Head of caudate nucleus (tissue), 42 donors: Measurements from ENCODE around the gene RAPGEF6.
"Not testable (repeated sequence)": the region's sequence is repeated elsewhere in the genome, so short reads cannot be mapped to it uniquely, and the experiment has no call there.

Experiments
- DNase-seq, 42 donors: peaks; one replicate each; pipeline versions ENCODE4 v3.0.0 to v3.0.0-alpha.2; 2020 to 2021; ENCODE audit warnings: mixed read lengths in 7 of 42
- intact Hi-C: fragments of 100-400 bp; cut with DNase I; formaldehyde crosslinking; loops from one replicate; pipeline ENCODE4 v1.15.0; 2022

The RAPGEF6 gene

GRCh38 chr5:131647048-131647769 lies 12.2 kb upstream of the RAPGEF6 start:
- DNase-seq: peak in 2 of 42 donors; percentile 13 to 49
- intact Hi-C loops: no loop called here

GRCh38 chr5:131644822-131645221 lies 9.8 kb upstream of the RAPGEF6 start:
- no peak for DNase-seq
- intact Hi-C loops: no loop called here

- intact Hi-C loops: no loop called here
- no peak for DNase-seq
Measured at GRCh38 chr5:131644370-131644769, 9.3 kb upstream of the RAPGEF6 start.

GRCh38 chr5:131641494-131641893 lies 6.5 kb upstream of the RAPGEF6 start:
- DNase-seq: no peak
- intact Hi-C loops: no loop called here

- peak in 2 of 42 donors; percentile 39 to 48 for DNase-seq
- intact Hi-C loops: no loop called here
Measured at GRCh38 chr5:131640043-131640856, 5.2 kb upstream of the RAPGEF6 start.

- DNase-seq: no peak
- intact Hi-C loops: loop anchor here (10.0 kb wide), 1 partner anchor 366 kb away; no protein-coding TSS in a partner anchor
Measured at GRCh38 chr5:131639148-131639547, 4.1 kb upstream of the RAPGEF6 start.

- intact Hi-C loops: loop anchor here (10.0 kb wide), 1 partner anchor 367 kb away; no protein-coding TSS in a partner anchor
- no peak for DNase-seq
Measured at GRCh38 chr5:131637694-131638093, 2.7 kb upstream of the RAPGEF6 start.

GRCh38 chr5:131635684-131636572 lies 899 bp upstream of the RAPGEF6 start:
- DNase-seq: peak in 7 of 42 donors; percentile 13 to 54 (median 44)
- intact Hi-C loops: loop anchor here (2.0 to 10.0 kb wide), 2 partner anchors 161 to 369 kb away; partner anchors contain the start of gene FNIP1

- peak in 27 of 42 donors; percentile 23 to 76 (median 47) for DNase-seq
- intact Hi-C loops: loop anchor here (2.0 to 10.0 kb wide), 2 partner anchors 162 to 370 kb away; partner anchors contain the start of gene FNIP1
Measured at GRCh38 chr5:131634666-131634995, 398 bp downstream of the RAPGEF6 start.

- intact Hi-C loops: loop anchor here (2.0 to 10.0 kb wide), 2 partner anchors 163 to 371 kb away; partner anchors contain the start of gene FNIP1
- no peak for DNase-seq
Measured at GRCh38 chr5:131634238-131634637, 791 bp downstream of the RAPGEF6 start.

- no peak for DNase-seq
- intact Hi-C loops: loop anchor here (2.0 to 10.0 kb wide), 2 partner anchors 163 to 371 kb away; partner anchors contain the start of gene FNIP1
Measured at GRCh38 chr5:131633830-131634229, 1.2 kb downstream of the RAPGEF6 start.

- DNase-seq: no peak
- intact Hi-C loops: loop anchor here (10.0 kb wide), 1 partner anchor 374 kb away; no protein-coding TSS in a partner anchor
Measured at GRCh38 chr5:131630963-131631350, 4.1 kb downstream of the RAPGEF6 start.

- no peak for DNase-seq
- intact Hi-C loops: loop anchor here (10.0 kb wide), 1 partner anchor 374 kb away; no protein-coding TSS in a partner anchor
Measured at GRCh38 chr5:131630208-131630962, 4.6 kb downstream of the RAPGEF6 start.

- intact Hi-C loops: no loop called here
Measured at GRCh38 chr5:131628990-131629389, 6.0 kb downstream of the RAPGEF6 start.

GRCh38 chr5:131627207-131627865 lies 7.7 kb downstream of the RAPGEF6 start:
- intact Hi-C loops: no loop called here
- no peak for DNase-seq

More at GRCh38 chr5:131628990-131629389, 6.0 kb downstream of the RAPGEF6 start:
- DNase-seq: no peak

- peak in 29 of 42 donors; percentile 37 to 87 (median 65) for DNase-seq
- intact Hi-C loops: no loop called here
Measured at GRCh38 chr5:131622633-131623032, 12.4 kb downstream of the RAPGEF6 start.

- intact Hi-C loops, DNase-seq: not testable (repeated sequence)
Measured at GRCh38 chr5:131621164-131621563, 13.9 kb downstream of the RAPGEF6 start.
